HG03159 (cell line): ENCODE data around the gene PAWR.
"Not testable (repeated sequence)": the region's sequence is repeated elsewhere in the genome, so short reads cannot be mapped to it uniquely, and the experiment has no call there.

Source experiments
- ATAC-seq: cut with Tn5 transposase; IDR thresholded peaks from one replicate; pipeline ENCODE4 v1.9.1; 2021; ENCODE audit warnings: mild to moderate bottlenecking, moderate library complexity; ENCODE audit not compliant: unreplicated experiment

Gene PAWR

GRCh38 chr12:79596719-79597350 lies 93.9 kb downstream of the PAWR start:
- no peak for ATAC-seq

GRCh38 chr12:79595273-79595672 lies 95.5 kb downstream of the PAWR start:
- ATAC-seq = no peak

- ATAC-seq = no peak
Measured at GRCh38 chr12:79592865-79593264, 97.9 kb downstream of the PAWR start.

DNA sequence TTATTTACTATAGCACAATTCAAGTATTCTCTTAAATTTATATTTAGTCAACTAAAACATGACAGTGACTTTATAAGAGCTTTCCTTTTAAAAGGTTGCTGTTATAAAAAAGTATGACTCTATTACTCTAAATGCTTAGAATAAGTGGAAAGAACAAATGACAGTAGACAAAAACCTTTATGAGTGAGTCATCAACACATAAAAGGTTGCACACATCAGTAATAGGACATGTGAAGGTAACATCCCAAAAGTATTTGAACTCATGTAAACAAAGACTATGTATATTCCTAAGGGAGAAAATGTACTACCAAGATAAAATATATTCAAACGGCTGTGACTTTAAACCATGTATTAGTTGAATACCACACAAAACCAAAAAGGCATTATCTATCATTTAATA lies 98.8 kb downstream of the PAWR start:
- ATAC-seq = no peak

DNA sequence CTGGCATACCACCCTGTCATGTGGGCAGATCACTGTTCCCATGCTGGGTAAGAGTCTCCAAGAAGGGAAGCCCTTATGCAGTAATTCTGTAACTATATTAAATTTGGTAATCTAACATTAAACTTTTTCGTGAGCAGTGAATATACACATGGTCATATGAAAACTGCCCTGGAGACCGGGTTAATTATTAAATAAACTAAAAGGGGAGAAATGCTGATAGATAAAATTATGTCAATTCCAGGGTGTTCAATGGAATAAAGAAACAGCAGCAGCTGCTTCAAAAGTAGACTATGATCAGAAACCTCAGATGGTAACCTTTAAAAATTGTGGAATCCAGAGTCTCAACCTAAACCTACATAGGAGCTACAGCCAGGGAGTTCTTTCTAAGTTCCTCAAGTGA lies 100.0 kb downstream of the PAWR start:
- no peak for ATAC-seq

- ATAC-seq = no peak
Measured at GRCh38 chr12:79587368-79587767, 103.4 kb downstream of the PAWR start.

DNA sequence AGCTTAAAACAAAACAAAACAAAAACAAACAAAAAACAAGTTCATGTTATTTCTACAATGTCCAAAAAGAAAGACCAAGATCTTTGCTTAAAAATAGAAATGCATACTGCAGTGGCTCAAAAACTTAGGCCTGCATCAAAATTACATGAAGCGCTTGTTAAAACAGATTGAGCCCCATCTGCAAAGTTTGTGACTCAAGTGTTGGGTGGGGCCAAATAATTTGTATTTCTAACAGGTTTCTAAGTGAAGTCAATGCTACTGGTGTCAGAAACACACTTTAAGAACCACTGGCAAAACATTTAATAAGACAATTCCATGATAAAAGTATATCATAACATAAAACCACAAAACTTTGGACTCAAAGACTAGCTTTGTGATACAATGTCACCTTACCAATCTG lies 105.6 kb downstream of the PAWR start:
- ATAC-seq = no peak

DNA sequence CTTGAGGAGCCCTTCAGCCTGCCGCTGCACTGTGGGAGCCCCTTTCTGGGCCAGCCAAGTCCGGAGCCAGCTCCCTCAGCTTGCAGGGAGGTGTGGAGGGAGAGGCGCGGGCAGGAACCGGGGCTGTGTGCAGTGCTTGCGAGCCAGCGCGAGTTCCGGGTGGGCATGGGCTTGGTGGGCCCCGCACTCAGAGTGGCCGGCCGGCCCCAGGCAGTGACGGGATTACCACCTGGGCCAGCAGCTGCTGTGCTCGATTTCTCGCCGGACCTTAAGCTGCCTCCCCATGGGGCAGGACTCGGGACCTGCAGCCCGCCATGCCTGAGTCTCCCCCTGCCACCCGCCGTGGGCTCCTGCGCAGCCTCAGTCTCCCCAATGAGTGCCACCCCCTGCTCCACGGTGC lies 116.9 kb downstream of the PAWR start:
- ATAC-seq = no peak

- no peak for ATAC-seq
Measured at GRCh38 chr12:79569679-79570078, 121.1 kb downstream of the PAWR start.

- no peak for ATAC-seq
Measured at GRCh38 chr12:79567175-79567563, 123.6 kb downstream of the PAWR start.

DNA sequence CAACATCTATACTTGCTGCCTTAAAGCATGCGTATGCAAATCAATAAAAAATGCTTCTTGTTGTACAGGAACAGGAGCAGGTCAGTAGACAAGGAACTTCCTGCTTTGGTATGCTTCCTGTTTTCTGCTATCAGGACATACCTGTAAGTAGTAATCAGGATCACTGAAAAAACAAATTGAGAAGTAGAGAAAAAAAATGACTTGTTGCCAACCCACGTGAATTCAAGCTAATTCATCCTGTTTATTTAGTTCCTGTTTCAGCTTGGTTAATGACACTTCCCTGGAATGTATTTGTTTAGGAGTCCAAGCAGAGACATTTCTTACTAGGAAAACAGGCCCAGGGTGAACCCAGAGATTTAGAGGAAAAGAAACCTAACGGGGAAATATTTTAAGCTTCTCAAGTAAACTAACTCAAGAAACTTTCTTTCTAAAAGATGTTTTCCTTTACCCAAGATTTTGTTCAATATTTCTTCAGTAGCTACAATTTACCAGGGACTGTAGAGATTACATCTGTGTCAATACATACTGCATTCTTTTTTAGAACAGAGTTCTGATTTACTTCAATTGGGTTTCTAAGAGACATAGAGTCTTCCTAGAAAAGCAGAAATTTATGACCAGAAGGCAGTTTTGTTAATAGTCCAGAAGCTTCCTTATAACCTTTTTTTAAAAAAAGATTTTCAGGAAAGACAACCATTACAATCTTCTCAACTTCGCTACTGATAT lies 124.2 kb downstream of the PAWR start:
- ATAC-seq = no peak

GRCh38 chr12:79564727-79565350 lies 125.9 kb downstream of the PAWR start:
- ATAC-seq = not testable (repeated sequence)

DNA sequence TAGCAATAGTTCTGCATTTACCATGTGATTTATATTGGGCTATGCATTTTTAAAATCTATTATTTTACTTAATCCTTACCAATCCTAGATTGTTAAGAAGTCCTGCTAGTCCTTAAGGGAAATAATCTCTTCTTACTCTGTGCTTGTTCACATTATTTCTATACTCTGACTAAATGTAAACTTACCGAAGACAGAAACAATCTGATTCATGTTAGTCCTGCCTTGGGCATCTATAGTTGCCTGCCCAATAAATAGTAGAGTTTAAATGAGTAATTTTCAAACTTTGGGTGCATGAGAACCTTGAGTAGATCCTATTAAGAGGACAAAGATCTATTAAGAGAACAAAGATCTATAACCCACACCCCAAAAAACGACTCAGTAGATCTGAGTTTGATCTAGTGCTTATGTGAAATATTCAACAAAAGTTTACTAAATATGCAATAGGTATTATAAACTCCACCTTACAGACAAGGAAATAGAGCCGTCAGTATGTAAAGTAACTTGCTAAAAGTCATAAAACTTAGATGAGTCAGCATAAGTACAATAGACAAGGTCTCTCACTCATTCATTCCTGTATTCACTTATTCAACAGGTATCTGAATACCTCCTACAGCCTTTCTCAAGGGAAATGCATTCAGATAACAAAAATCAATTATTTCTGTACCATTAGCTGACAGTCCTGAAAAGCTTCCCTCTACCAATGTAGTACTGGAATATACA lies 127.6 kb downstream of the PAWR start:
- ATAC-seq = no peak

DNA sequence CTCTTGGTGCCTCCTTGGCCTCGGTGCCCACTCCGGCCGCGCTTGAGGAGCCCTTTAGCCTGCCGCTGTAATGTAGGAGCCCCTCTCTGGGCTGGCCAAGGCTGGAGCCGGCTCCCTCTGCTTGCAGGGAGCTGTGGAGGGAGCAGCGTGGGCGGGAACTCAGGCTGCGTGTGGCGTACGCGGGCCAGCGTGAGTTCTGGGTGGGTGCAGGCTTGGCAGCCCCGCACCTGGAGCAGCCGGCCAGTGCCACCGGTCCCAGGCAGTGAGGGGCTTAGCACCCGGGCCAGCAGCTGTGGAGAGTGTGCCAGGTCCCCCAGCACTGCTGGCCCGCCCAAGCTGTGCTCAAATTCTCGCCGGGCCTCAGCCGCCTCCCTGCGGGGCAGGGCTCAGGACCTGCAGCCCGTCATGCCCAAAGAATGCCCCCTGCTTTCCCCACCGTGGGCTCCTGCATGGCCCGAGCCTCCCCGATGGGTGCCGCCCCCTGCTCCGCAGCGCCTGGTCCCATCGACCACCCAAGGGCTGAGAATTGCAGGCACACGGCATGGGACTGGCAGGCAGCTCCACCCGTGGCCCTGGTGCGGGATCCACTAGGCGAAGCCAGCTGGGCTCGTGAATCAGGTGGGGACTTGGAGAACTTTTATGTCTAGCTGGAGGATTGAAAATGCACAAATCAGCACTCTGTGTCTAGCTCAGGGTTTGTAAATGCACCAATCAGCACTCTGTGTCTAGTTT lies 129.2 kb downstream of the PAWR start:
- ATAC-seq = no peak

DNA sequence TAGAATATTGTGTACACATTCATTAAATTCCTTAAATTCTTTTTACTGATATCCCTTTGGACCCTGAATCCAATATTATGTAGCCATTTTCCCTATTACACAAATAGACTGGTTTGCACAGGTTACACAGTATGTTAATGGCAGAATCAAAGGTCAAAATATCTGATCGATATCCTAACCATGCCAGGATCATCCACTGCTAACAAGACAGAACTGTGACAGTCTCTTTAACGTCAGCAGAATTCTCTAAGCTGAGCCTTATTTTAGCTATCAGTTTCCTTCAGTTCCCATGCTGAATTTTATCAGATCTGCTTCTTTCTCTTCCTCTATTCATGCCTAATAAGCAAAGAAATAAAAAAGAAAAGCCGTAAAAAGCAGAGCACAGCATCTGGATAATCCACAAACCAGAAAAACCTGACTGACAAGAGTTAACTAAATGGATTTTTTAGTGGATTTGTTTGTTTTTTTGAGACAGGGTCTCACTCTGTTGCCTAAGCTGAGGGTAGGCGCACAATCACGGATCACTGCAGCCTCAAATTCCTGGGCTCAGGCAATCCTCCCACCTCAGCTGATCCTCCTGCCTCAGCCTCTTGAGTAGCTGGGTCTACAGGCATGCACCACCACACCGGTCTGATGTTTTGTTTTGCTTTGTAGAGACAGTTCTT lies 130.4 kb downstream of the PAWR start:
- ATAC-seq = no peak

- no peak for ATAC-seq
Measured at GRCh38 chr12:79559591-79559990, 131.2 kb downstream of the PAWR start.

DNA sequence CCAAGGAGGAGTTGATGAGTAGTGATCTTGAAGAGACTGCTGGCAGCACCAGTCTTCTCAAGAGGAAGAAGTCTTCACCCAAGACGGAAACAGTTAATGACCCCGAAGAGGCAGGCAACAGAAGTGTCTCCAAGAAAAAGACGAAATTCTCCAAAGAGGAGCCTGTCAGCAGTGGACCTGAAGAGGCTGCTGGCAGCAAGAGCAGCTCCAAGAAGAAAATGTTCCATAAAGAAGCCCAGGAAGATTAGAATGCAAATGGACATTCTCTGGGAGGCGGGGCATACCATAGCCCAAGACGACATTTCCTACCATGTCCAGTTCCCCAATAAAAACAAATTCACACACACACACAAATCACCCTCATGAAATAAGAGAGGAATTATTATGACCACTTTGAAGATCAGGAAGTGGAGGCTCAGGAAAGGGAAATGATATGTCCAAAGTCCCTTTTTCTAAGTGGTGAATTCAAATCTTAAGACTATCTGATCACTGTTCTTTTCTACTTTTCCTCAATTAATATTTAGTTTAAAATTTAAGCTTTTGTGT lies 131.8 kb downstream of the PAWR start:
- ATAC-seq = no peak

DNA sequence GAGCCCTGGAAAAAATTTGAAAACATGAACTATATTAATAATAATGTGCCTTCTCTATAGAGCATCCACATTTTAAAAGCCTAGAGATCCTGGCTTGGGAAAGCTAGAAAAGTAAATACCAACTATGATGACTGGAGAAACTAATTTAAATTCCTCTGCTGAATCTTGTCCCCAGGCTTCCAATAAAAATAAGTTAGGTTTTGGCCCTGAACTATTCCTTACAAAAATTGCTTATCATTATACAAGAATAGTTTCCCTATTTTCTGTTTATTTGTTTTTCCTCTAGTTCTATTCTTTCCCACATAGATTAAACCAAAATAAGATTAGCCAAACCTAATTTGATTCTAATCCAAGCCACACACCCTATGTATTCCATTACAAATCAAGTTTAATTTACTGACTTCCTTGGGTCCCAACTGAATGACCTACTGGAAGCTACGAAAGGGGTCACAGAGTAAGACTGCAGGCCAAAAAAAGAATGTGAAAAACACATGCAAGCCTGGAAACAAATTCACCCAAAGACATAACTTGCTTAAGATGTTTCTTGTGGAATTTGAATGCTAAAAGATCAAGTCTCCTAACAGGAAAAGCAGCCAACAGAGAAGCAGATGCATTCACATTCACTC lies 133.0 kb downstream of the PAWR start:
- ATAC-seq = no peak

DNA sequence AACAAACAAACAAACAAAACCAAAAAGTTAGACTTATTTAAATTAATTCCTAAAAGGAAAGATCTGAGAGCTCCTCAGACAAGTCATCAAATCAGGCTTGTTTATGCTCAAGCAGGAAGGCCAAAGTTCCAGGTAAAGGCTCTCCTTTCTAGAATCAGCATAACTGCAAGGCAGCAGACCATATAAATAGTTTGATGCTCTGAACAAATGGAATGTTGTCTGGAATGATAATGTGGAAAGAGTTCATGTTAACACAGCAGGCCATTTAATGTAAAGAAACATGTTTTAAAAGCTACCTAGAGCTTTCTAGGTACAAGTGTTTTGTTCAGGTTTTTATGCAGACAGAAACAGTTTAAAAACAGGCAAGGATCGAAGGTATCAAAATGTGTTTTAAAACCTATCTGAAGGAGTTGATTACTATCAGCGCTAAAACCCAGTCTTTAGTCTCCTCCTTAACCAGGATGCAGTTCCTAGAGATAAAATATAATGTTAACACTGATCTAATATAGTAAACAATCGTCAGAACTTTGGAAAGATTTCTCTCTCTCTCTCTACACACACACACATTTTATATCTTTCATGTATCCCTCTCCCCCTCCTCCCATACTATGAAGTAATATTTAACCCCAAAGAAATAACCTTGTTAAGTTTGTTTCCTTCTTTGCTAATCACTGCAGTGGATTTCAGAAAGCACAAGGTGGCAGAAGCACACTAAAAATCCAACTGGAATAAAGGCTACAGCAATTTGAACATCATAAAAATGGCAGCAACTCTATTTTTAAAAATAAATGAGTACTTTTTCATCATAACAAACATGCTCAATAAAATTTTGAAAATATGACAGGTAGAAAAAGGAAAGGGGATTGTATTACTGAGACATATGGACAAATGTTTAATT lies 135.5 kb downstream of the PAWR start:
- ATAC-seq = no peak
